Measurements from ENCODE around the gene PAF1. TPM values are rescaled to one million over a fixed set of nuclear protein-coding genes. Genes with fewer than 3 reads are reported as not detected.

The PAF1 gene
- total RNA-seq, 2 donors from 2014 or later = 31.9 to 41.6 TPM

GRCh38 chr19:39434123-39435076 lies 43.5 kb upstream of the PAF1 start:
- Histone ChIP-seq H3K9ac (ENCODE audit: low read depth in 2 of 2, low read length in 2 of 2) (peak overlapping the region; percentile 93 to 95), H3K27me3 (no peaks in the 10 kb centered on the region), H3K4me3 (peak overlapping the region; percentile 93), H3K27ac (no peak overlapping the region), H3K9me3 (no peaks in the 10 kb centered on the region), H3K4me1 (peaks cover 3% of the 10 kb centered on the region), H3K36me3 (peaks cover 27% of the 10 kb centered on the region)
- intact Hi-C loops (cut with DNase I) = no loop called here
- DNase-seq = no peak
- TF ChIP-seq CTCF (IDR thresholded peaks at IDR 0.05) = no peak

GRCh38 chr19:39433480-39434079 lies 42.7 kb upstream of the PAF1 start:
- Histone ChIP-seq H3K9me3 (no peaks in the 10 kb centered on the region), H3K36me3 (peaks cover 27% of the 10 kb centered on the region), H3K27me3 (no peaks in the 10 kb centered on the region), H3K4me3 (no peak overlapping the region), H3K4me1 (peaks cover 3% of the 10 kb centered on the region), H3K27ac (no peak overlapping the region), H3K9ac (ENCODE audit: low read depth in 2 of 2, low read length in 2 of 2) (no peak overlapping the region)
- intact Hi-C loops (cut with DNase I) = no loop called here
- no peak for TF ChIP-seq CTCF (IDR thresholded peaks at IDR 0.05)
- no peak for DNase-seq

GRCh38 chr19:39432677-39433025 lies 41.7 kb upstream of the PAF1 start:
- Histone ChIP-seq H3K27me3 (no peaks in the 10 kb centered on the region), H3K4me3 (no peak overlapping the region), H3K27ac (no peak overlapping the region), H3K9me3 (no peaks in the 10 kb centered on the region), H3K9ac (ENCODE audit: low read depth in 2 of 2, low read length in 2 of 2) (no peak overlapping the region), H3K4me1 (peaks cover 3% of the 10 kb centered on the region), H3K36me3 (peaks cover 27% of the 10 kb centered on the region)
- DNase-seq = no peak
- TF ChIP-seq CTCF (IDR thresholded peaks at IDR 0.05) = no peak
- intact Hi-C loops (cut with DNase I) = no loop called here

- Histone ChIP-seq H3K27ac (peak overlapping the region; percentile 80), H3K9ac (ENCODE audit: low read depth in 2 of 2, low read length in 2 of 2) (peak overlapping the region; percentile 7 to 39), H3K4me3 (no peak overlapping the region), H3K9me3 (no peaks in the 10 kb centered on the region), H3K36me3 (peaks cover 27% of the 10 kb centered on the region), H3K27me3 (no peaks in the 10 kb centered on the region), H3K4me1 (peaks cover 3% of the 10 kb centered on the region)
- TF ChIP-seq CTCF (IDR thresholded peaks at IDR 0.05) = no peak
- peak; percentile 20 for DNase-seq
- intact Hi-C loops (cut with DNase I) = no loop called here
These were observed 40.0 kb upstream of the PAF1 start for GRCh38 chr19:39430675-39431593.
